HCT116 (cell line): ENCODE results near the gene DAPK1. TPM values are rescaled to one million over a fixed set of nuclear protein-coding genes. Genes with fewer than 3 reads are reported as not detected.

ENCODE experiments used
- ATAC-seq: fragments of 200-7000 bp; cut with Tn5 transposase; 2 replicates; pipeline ENCODE4 v1.9.1; 2020; ENCODE audit warnings: mild to moderate bottlenecking, moderate library complexity
- BruUV-seq: library from RNA; stranded (reverse); fragments of 400-500 nt; replicated peaks from 2 replicates; lab custom pipeline; 2021; lab: Mats Ljungman, UMichigan
- CTCF ChIA-PET: fragments of 300-600 bp; sonication (Branson Sonifier 250); formaldehyde crosslinking; loops from one replicate; lab custom pipeline; 2021; ENCODE audit warnings: antibody characterized with exemption; lab: Charles Lee
- POLR2A ChIA-PET: fragments of 300-600, 350-600 bp; sonication (Branson Sonifier 250); formaldehyde crosslinking; loops from one replicate; lab custom pipeline; 2021; ENCODE audit warnings: antibody characterized with exemption; lab: Charles Lee
- RAD21 ChIA-PET, 2 experiments: fragments of 300-600 bp; sonication (Branson Sonifier 250); formaldehyde crosslinking; loops; one replicate each; lab custom pipeline; 2023; ENCODE audit warnings: low total read pairs in 2 of 2; ENCODE audit not compliant: uncharacterized antibody in 2 of 2, unreplicated experiment in 2 of 2, low non-redundant PET in 1 of 2; lab: Charles Lee
- DNase-seq: peaks from one replicate; pipeline ENCODE4 v3.0.0-alpha.2; 2010; ENCODE audit warnings: low read depth, low spot score
- H2AFZ ChIP-seq: fragments of 200-600 bp; shearing (Covaris generic), sonication (generic); 2 replicates; pipeline ENCODE4 v1.6.1; 2017; ENCODE audit warnings: low read depth, mixed run types, mixed read lengths, antibody characterized with exemption, low read length; ENCODE audit not compliant: poor library complexity, severe bottlenecking
- H3K27ac ChIP-seq: 2 replicates; pipeline ENCODE4 v1.5.1; 2012; ENCODE audit warnings: low read depth, low read length
- H3K27me3 ChIP-seq: fragments of 200-600 bp; sonication (generic); 2 replicates; pipeline ENCODE4 v1.6.1; 2016; ENCODE audit warnings: mixed run types, low read length, mixed read lengths; ENCODE audit not compliant: insufficient read depth
- H3K36me3 ChIP-seq, 2 experiments: fragments of 200-500 bp in 1 of 2; fragments of 200-600 bp in 1 of 2; sonication (Bioruptor generic) in 1 of 2; sonication (generic) in 1 of 2; 2 replicates each; pipeline versions ENCODE4 v1.5.1 to v1.6.1; 2014 to 2016; ENCODE audit warnings: low read length in 2 of 2, inconsistent platforms in 1 of 2, mixed read lengths in 1 of 2, mixed run types in 1 of 2; ENCODE audit not compliant: insufficient read depth in 2 of 2, control insufficient read depth in 1 of 2
- H3K4me1 ChIP-seq, 2 experiments: fragments of 200-600 bp in 1 of 2; sonication (generic) in 1 of 2; 2 replicates each; pipeline versions ENCODE4 v1.5.1 to v1.6.1; 2012 to 2017; ENCODE audit warnings: low read length in 2 of 2, inconsistent platforms in 1 of 2, mild to moderate bottlenecking in 1 of 2, mixed read lengths in 1 of 2, mixed run types in 1 of 2, moderate library complexity in 1 of 2; ENCODE audit not compliant: insufficient read depth in 2 of 2, control insufficient read depth in 1 of 2
- H3K4me2 ChIP-seq: fragments of 200-600 bp; sonication (generic); 2 replicates; pipeline ENCODE4 v1.6.1; 2017; ENCODE audit warnings: mixed run types, low read length, mixed read lengths
- H3K4me3 ChIP-seq, 2 experiments: fragments of 200-600 bp in 1 of 2; sonication (generic) in 1 of 2; replicated peaks in 1 of 2; 2 replicates each; pipeline ENCODE4 v1.5.1; 2011 to 2016; ENCODE audit warnings: low read length in 2 of 2, control low read depth in 1 of 2, low read depth in 1 of 2, mild to moderate bottlenecking in 1 of 2, mixed read lengths in 1 of 2, mixed run types in 1 of 2
- H3K79me2 ChIP-seq: fragments of 200-600 bp; sonication (generic); 2 replicates; pipeline ENCODE4 v1.6.1; 2017; ENCODE audit warnings: mild to moderate bottlenecking, mixed run types, low read length, moderate library complexity, mixed read lengths; ENCODE audit not compliant: insufficient read depth
- H3K9ac ChIP-seq: fragments of 200-600 bp; sonication (generic); 2 replicates; pipeline ENCODE4 v1.6.1; 2016; ENCODE audit warnings: low read length, mixed read lengths
- H3K9me2 ChIP-seq: fragments of 200-600 bp; sonication (generic), shearing (Covaris generic); 2 replicates; pipeline ENCODE4 v1.6.1; 2017; ENCODE audit warnings: mixed run types, mild to moderate bottlenecking, moderate library complexity; ENCODE audit not compliant: insufficient read depth
- H3K9me3 ChIP-seq, 2 experiments: fragments of 200-500 bp in 1 of 2; fragments of 200-600 bp in 1 of 2; sonication (Bioruptor generic) in 1 of 2; sonication (generic) in 1 of 2; 2 replicates each; pipeline ENCODE4 v1.6.1; 2014 to 2017; ENCODE audit warnings: low read length in 2 of 2, mixed read lengths in 2 of 2, inconsistent platforms in 1 of 2, low read depth in 1 of 2, mild to moderate bottlenecking in 1 of 2, mixed run types in 1 of 2, moderate library complexity in 1 of 2; ENCODE audit not compliant: control insufficient read depth in 1 of 2, insufficient read depth in 1 of 2
- H4K20me1 ChIP-seq: fragments of 200-600 bp; sonication (generic), shearing (Covaris generic); 2 replicates; pipeline ENCODE4 v1.6.1; 2017; ENCODE audit warnings: mixed run types, mild to moderate bottlenecking, moderate library complexity; ENCODE audit not compliant: insufficient read depth
- ELF1 ChIP-seq: IDR thresholded peaks from 2 replicates; pipeline ENCODE4 v1.6.1; 2012; ENCODE audit warnings: low read depth, borderline replicate concordance
- FOSL1 ChIP-seq: IDR thresholded peaks from 2 replicates; pipeline ENCODE4 v1.6.1; 2012; ENCODE audit warnings: low read depth
- RAD21 ChIP-seq: IDR thresholded peaks from 2 replicates; pipeline ENCODE4 v1.6.1; 2012; ENCODE audit warnings: low read depth, mild to moderate bottlenecking
- SP1 ChIP-seq: IDR thresholded peaks from 2 replicates; pipeline ENCODE4 v1.6.1; 2012; ENCODE audit warnings: low read depth
- YY1 ChIP-seq: IDR thresholded peaks from 2 replicates; pipeline ENCODE4 v1.6.1; 2011; ENCODE audit warnings: low read length, low read depth, moderate library complexity, mild to moderate bottlenecking; ENCODE audit not compliant: insufficient replicate concordance; ENCODE audit errors: extremely low read depth
- ZFX ChIP-seq: fragments of 450-650 bp; IDR thresholded peaks from 2 replicates; pipeline ENCODE4 v1.6.1; 2017
- intact Hi-C: fragments of 100-400 bp; cut with micrococcal nuclease; formaldehyde crosslinking; loops from 2 replicates; pipeline ENCODE4 v1.10.0; 2022
- total RNA-seq: library from RNA; stranded (reverse); gene quantifications from one replicate; pipeline ENCODE4 v1.2.1, GENCODE V29; 2021; ENCODE audit not compliant: unreplicated experiment
- TF ChIP-seq, protein P1 (sequence below): IDR thresholded peaks from 2 replicates; pipeline ENCODE4 v1.6.1; 2011; ENCODE audit warnings: mild to moderate bottlenecking, low read length, moderate library complexity; ENCODE audit not compliant: insufficient replicate concordance; ENCODE audit errors: extremely low read depth

The DAPK1 gene
- total RNA-seq, 1 experiment from 2014 or later = 5.6 TPM

DNA sequence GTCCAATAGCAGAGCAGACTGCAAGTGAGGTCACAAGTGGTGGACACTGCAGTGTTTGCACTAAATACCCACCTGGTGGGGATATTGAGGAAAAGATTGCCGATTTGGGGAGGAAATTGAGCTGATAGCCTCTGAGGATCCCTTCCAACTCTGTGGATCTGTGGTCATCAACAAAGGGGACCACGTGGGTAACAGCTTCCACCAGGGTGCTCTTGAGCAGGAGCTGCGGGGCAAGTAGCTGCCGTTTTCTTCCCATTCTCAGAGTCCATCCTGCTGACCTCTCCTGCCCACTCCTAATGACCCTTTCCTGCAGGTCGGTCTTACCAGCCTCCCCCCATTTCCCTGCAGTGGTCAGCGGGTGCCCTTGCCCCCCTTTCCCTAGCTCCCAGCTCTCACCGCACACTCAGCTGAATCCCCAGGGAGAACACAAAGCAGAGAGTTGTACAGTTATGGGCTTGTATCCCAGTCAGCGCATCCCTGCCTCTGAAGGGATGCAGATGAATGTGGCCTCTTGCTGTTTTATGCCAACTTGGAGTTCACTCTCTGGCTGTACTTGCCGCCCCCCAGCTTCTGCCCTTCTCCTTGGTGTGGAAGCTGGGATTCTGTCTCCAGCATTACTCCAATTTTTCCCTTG is 18.0 kb downstream of the DAPK1 start:
- H3K79me2 ChIP-seq = no peaks in the 10 kb centered on the region
- no peaks in the 10 kb centered on the region for H3K9me2 ChIP-seq
- H3K9ac ChIP-seq = no peak overlapping the region
- H3K27ac ChIP-seq = no peak overlapping the region
- intact Hi-C loops = no loop called here
- H3K9me3 ChIP-seq = no peaks in the 10 kb centered on the region
- no peaks in the 10 kb centered on the region for H4K20me1 ChIP-seq
- H2AFZ ChIP-seq = no peak overlapping the region
- H3K27me3 ChIP-seq = no peaks in the 10 kb centered on the region
- CTCF ChIA-PET = interaction anchor here (2.0 kb wide), 1 partner anchor 147 kb away, joined by 5 read pairs; no protein-coding TSS in a partner anchor
- RAD21 ChIA-PET = no interaction called here
- no peak overlapping the region for H3K4me3 ChIP-seq
- TF ChIP-seq FOSL1 (no peak), SP1 (no peak), ZFX (no peak), RAD21 (no peak), ELF1 (no peak), YY1 (no peak)
- TF ChIP-seq, protein P1, sequence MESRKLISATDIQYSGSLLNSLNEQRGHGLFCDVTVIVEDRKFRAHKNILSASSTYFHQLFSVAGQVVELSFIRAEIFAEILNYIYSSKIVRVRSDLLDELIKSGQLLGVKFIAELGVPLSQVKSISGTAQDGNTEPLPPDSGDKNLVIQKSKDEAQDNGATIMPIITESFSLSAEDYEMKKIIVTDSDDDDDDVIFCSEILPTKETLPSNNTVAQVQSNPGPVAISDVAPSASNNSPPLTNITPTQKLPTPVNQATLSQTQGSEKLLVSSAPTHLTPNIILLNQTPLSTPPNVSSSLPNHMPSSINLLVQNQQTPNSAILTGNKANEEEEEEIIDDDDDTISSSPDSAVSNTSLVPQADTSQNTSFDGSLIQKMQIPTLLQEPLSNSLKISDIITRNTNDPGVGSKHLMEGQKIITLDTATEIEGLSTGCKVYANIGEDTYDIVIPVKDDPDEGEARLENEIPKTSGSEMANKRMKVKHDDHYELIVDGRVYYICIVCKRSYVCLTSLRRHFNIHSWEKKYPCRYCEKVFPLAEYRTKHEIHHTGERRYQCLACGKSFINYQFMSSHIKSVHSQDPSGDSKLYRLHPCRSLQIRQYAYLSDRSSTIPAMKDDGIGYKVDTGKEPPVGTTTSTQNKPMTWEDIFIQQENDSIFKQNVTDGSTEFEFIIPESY = no peak
- H3K36me3 ChIP-seq = no peaks in the 10 kb centered on the region
- no TSS peak for BruUV-seq
- DNase-seq (no peak), ATAC-seq (no peak)
- H3K4me2 ChIP-seq = peak overlapping the region; percentile 36
- peaks cover 0 to 15% of the 10 kb centered on the region in 2 experiments; a peak in 3 of 4 replicates for H3K4me1 ChIP-seq
- POLR2A ChIA-PET = no interaction called here
